Activated CD8-positive, alpha-beta memory T cell treated with anti-CD3 and anti-CD28 coated beads for 24 hours (primary cell): ENCODE measurements around the gene LCE3B.
"Not testable (repeated sequence)": the region's sequence is repeated elsewhere in the genome, so short reads cannot be mapped to it uniquely, and the experiment has no call there.

Experiments used
- DNase-seq: peaks from one replicate; pipeline ENCODE4 v3.0.0-alpha.2; 2020

The LCE3B gene, protein sequence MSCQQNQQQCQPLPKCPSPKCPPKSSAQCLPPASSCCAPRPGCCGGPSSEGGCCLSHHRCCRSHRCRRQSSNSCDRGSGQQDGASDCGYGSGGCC

DNA sequence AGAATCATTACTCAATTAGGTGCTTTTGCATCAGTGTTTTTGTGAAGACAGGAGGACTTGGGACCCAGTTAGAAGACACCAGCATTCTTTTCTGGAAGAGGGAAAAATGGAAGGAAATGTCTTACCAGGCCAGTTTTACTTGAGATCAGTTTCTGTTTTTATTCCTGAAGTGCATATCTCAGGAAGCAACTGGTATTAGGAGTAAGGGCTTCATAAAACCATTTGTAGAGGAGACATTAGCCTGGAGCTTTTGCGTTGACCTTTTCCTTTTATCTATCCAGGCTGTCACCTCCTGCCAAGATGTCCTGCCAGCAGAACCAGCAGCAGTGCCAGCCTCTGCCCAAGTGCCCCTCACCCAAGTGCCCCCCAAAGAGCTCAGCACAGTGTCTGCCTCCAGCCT, at the start of gene LCE3B:
Gene LCE3B, plus strand, starts transcription at position 301 of the 400 bp plus-strand sequence. Its CDS starts 0 bp downstream, at position 301.
- no peak for DNase-seq

DNA sequence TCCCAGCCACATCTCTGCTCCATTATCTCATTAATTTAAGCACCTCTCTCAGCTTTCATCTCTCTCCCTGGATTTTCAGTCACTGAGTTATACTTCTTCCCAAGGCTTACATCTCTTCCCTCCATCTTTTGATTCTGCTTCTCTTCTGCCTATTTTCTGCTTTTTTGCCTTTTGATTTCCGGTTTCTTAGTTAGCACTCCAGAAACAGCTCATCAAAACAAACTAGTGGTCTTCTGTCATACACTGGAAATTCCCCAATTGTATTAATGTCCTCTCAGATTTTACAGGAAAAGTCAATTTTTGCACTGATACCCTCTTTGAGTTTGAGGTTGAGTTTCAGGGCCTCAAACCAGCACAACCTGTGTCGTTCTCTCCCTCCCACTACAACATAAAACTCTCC, 48.5 kb upstream of the LCE3B start:
- DNase-seq, result no peak

DNA sequence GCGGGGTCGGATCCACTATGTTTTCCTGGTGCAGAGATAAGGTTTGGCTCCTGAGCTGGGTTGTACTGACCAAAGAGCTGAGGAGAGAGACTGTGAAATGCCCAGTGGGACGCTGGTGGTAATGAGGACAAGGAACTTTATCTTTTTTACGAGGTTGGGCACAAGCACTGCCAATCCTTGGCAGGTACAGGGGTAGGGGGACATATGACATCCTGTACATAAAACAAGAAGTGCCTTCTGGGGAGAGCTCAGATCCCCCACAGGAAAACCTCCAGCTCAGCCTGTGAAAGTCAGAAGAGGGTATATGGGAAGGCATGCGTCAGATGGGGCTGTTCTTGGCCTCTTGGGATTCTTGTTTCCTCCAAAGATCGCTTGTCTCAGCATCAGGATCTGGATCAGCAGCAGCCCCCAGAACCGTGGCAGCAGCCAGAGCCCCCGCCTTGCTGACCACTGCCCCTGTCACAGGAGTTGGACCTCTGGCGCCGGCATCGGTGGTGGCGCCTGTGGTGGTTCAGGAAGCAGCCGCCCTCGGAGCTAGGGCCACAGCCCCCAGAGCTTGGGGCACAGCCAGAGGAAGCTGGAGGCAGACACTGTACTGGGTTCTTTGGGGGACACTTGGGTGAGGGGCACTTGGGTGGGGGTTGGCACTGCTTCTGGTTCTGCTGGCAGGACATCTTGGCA, 47.9 kb upstream of the LCE3B start:
- no peak for DNase-seq

DNA sequence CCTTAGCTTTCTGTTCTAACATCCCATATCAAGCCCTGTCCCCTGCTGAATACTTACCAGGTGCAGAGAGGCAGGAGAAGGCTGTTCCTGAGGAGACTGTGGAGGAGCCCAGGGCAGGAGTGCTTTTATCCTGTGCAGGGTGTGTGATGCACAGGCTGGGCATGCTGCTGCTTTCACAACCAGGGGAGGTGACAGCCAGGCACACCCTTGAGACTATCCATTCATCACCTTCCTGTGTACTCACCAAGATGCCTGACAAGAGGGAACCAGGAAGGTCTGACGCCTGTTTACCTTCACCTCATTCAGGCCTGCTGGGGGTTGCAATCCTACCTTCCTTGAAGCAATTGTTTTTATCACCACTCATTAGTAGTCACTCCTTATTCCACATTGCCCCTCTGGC, 46.9 kb upstream of the LCE3B start, which contains the start of gene LCE3E:
Gene LCE3E, minus strand, starts transcription at position 100 of the 400 bp plus-strand sequence. CDS start 572 bp downstream, outside the sequence.
- DNase-seq, result no peak

DNA sequence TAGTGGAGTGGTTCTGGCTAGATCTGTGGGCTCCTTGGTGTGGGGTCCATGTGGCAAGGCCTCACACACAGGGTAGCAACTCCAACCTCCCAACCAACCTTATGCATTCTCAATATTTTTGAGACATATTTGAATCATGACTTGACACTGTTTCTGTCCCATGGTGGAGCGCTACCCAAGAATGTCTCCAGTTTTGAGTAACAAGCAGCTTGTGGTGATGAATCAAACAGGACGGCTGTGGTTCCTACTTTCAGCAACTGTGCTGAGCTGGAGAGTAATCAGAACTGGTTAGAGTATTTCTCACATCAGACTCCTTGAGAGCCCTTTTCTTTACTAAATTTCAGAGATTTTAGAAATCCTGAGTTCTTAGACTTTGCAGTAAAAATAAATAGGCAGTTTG, 36.4 kb upstream of the LCE3B start:
- no peak for DNase-seq

DNA sequence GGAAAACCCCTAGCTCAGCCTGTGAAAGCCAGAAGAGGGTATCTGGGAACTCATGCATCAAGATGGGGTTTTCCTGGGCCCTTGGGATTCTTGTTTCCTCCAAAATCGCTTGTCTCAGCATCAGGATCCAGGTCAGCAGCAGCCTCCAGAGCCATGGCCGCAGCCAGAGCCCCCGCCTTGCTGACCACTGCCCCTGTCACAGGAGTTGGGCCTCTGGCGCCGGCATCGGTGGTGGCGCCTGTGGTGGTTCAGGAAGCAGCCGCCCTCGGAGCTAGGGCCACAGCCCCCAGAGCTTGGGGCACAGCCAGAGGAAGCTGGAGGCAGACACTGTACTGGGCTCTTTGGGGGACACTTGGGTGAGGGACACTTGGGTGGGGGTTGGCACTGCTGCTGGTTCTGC, 34.1 kb upstream of the LCE3B start:
- DNase-seq, result not testable (repeated sequence)

DNA sequence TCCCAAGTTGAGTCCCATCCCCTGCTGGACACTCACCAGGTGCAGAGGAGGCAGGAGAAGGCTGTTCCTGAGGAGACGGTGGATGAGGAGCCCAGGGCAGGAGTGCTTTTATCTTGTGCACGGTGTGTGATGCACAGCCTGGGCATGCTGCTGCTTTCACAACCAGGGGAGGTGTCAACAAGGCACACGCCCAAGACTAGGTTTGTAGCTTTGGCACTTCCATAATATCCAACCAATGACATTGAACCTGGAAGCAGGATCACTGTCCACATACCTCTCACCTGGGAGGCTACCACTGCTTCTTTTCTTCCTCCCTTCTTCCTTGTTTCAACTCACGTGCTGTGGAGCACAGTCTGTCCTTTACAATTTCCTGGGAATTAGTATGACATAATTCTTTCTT, 33.2 kb upstream of the LCE3B start, which contains the start of gene LCE3D:
Gene LCE3D, minus strand, starts transcription at position 84 of the 400 bp plus-strand sequence. CDS start 580 bp downstream, outside the sequence.
- DNase-seq, result no peak

DNA sequence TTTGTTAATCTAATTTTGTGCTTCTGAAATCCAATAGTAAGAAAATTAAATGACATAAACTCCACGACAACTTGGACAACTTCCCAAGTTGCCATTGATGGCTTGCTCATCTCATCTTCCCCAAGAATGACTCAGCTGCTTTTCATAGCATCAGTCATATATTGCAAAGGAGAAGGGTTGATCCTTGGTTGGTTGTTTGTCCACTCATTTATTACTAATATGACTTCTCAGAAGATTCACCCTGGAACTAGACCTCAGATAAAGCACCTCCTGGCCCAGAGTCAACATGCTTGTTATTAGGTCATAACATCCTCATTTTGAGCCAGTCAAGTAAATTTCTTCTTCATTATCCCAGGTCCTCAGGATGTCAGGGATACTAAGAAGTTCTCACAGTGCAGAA, 31.0 kb upstream of the LCE3B start:
- no peak for DNase-seq

DNA sequence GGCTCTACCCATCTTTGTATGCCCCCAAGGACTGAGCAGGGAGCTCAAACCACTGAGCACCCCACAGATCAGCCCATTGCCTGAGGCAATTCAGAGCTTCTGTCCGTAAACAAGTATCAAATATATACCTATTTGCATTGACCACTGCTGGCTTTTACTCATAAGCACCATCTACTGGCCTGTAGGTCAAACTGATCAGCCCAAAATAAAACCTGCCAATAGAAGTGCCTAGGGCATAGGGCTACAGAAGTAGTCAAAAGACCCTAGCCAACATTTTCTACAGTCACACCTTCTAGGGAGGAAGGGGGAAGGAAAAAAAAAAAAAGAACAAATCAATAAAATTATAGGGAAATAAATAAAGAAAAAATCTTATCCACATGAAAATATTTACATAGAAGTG, 28.0 kb upstream of the LCE3B start:
- DNase-seq, result no peak

DNA sequence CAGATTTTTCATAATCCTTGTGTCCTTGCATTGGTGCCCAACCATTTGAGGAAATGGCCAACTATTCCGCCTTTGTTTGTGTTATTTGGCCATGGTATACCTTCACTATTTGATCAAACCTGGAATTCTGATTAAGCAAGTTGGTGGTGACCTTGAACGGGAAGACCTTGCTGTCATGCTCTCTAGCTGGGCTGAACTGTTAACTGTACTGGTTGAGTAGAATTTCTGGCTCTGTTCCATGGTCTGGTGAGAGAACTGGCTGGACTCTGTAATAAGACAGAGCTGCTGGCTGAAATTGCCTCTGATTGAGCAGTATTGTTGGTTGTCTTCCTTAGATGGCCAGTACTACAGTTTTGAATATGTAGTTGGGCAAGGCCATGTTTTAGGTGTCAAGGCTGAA, 16.6 kb upstream of the LCE3B start:
- DNase-seq, result no peak

DNA sequence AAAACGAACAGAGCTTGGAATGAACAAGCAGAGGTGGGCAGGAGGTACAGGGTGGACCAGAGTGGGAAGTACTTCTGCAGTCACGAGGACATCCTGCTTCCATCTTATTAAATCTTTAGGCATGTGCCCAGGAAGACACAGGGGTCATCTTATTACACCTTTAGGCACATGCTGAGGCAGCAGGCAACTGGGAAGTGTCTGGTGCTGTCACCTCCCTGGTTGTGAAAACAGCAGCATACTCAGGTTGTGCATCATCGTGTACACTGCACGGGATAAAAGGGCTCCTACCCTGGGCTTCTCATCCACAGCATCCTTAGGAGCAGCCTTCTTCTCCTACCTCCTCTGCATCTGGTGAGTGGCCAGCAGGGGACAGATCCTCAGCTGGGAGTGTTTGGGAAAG, 13.7 kb upstream of the LCE3B start, which contains the start of gene LCE3C:
Gene LCE3C, plus strand, starts transcription at position 301 of the 400 bp plus-strand sequence. CDS start 498 bp downstream, outside the sequence.
- no peak for DNase-seq

DNA sequence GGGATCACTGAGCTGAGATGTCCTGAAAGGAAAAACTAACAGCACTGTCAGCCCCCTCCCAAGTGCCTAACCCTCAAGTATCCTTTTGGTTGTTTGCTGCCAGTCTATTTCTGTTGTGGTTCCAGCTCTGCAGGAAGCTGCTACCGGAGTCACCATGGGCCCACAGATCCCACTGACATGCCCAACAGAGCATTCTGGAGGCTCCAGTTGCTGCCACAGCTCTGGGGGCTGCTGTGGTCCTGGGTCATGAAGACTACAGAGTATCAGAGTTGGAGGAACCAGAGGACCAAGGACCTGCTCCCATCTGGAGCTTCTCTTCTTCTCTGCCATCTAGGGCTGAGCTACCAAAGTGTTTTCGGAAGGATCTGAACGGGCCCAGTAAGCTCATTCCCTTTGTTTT, 8.4 kb downstream of the LCE3B start:
- no peak for DNase-seq

DNA sequence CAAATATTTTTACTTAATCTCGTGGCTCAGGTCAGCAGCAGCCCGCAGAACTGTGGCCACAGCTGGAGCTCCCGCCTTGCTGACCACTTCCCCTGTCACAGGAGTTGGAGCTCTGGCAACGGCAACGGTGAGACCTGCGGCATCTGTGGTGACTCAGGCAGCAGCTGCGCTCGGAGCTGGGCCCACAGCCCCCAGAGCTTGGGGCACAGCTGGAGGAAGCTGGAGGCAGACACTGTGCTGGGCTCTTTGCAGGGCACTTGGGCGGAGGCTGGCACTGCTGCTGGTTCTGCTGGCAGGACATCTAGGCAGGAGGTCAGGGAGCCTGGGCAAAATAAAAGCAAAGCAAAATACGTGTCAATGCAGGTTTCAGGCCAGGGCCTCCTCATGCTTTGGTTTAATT, 9.2 kb downstream of the LCE3B start, which contains the start of gene LCE3A:
Gene LCE3A, minus strand, starts transcription at position 301 of the 400 bp plus-strand sequence. Its CDS starts 0 bp downstream, at position 301.
- DNase-seq, result no peak

DNA sequence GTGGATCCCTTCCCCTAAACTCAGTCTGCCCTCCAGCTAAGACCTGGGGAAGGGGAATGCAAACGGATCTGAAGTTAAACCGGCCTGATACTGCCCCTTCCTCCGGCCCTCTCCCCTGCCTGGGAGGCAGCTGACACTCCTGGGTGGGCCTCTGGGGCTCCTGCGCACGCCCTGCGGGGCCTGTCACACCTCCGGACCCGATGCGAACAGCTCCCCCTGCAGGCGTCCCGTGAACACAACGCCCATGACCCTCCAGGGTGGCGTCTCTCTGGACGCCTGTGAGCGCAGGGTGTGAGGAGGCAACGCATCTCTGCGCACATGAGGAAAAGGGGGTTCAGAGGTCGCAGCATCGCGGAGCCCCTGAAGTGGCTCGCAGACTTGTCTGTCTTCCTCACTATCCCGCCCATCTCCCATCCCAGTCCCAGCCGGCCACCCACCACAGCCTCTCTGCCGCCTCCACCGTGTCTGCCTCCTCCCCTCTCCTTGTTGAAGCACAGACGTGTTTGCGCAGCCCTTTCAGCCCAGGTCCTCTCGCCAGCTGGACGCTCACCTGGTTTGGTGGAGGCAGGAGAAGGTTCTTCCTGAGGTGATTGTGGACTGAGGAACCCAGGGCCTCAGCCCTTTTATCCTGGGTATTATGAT, 9.7 kb downstream of the LCE3B start:
- DNase-seq, result no peak

DNA sequence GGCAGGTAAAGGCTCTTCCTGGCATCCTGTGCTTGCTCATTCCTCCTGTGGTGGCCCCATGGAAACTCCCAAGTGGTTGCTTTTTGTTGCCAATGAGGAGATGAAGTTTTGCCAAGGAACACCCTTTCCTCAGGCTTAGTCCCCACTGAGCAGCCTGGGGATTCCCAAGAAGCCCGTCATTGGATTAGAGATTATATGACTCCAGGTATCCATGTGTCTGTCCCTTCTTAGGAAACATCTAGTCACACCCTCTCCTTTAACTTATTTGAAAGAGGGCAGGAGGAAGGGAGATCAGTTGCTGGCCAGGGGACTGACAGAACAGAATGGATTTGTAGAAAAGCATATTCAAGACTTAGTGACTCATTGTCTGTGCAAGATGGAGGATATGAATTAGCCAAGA, 13.1 kb downstream of the LCE3B start:
- DNase-seq, result no peak

DNA sequence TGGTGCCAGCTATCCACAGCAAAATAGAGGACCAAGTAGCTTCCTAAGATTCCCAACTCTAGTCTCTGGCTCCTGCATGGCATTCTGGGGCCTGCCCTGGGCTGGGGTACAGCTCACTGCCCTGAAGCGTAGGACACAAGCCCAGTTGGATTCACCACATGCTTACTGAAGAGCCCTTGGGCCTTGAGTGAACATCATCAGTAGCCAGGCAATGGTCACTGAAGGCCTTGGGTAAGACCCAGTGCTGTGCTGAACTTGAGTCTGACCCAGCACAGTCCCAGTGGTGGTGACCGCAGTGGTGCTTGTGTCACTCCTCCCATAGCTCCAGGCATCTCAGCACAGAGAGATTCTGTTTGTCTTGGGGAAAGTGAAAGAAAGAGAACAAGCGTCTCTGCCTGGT, 17.0 kb downstream of the LCE3B start:
- DNase-seq, result no peak

DNA sequence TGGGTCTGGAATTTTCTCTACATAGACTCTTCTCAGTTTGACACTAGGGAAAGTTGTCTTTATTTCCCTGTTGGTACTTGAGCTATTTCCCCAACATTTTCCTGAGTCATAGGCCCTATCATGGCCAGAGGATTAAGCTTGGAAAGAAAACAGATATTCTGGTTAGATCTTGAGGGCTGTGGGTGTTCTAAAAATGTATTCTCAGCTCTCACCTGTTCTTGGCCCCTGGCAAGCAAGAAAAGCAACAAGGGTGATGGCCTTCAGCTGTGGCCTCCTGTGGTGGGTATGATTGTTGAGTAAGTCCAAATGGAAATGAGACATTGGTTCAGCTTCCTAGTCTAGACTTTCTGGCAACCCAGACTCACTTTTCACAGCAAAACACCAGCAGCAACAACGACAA, 26.7 kb downstream of the LCE3B start:
- no peak for DNase-seq

DNA sequence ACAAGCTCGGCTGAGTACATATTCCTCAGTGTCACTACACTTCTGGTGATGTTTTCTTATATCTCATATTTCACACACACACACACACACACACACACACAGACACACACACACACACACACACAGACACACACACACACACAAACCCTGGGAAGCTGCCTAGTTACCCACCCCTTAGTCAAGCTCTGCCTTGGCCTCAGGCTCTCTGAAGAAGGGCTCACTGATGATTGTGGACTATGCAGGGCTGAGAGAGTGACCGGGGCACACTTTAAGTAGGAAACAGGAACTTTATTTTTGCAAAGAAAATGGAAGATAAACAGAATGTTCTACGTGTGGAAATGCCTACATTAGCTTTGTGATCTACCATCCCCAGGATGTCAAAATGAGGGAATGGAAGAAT, 30.3 kb downstream of the LCE3B start:
- DNase-seq, result no peak

DNA sequence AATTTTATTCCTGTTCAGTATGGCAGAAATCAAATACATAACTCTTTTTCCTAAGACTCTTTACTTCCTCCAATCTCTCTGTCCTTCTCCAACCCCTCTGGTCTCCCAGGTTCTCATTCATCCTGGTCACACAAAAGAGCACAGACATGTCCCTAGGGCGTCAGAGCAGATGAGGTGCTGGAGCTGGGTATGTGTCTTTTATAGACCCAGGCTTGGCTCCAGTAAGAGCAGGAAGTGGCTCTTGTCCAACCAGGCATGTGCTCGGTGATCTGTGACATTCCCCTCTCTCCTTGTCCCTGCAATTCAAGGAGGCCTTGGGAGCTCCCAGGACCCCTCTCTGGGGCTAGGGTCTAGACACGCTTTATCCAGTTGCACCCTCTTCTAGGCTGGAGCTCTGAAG, 31.5 kb downstream of the LCE3B start:
- DNase-seq, result no peak

DNA sequence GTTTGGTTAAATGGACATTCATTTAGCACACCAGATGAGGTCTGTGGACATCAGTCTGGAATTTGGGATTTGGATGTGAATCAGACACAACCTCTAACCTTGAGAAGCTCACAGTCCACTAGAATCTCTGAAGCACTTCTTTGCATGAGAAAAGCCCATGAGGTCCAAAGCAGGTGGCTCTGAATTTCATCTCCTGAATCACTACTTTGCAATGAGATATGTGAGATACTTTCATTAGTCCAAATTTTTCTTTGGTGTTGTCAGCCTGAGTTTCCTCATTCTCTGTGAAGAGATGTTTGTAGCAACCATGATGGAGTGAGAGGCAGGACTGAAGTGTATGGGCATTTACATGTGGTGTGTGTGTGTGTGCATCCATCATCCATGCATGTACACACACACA, 33.0 kb downstream of the LCE3B start:
- no peak for DNase-seq

DNA sequence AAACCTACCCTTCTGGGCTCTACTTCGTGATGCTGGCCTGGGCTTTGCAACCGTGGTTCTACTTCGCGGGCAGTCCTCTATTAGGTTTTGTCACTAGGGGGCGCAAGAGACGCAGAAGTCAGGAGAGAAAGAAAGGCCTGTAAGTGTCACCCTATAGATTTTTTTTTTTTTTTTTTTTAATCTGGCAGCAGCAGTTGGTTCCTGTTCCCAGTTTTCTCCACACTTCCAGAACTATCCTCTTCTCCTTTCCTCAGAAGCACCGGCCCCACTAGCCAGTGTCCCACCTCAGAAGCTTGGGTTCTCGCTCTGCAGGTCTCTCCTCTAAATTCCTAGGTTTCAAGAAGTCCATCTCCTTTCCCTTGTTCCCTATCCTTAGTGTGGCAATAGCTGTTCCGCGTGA, 40.5 kb downstream of the LCE3B start:
- peak; percentile 67 for DNase-seq

DNA sequence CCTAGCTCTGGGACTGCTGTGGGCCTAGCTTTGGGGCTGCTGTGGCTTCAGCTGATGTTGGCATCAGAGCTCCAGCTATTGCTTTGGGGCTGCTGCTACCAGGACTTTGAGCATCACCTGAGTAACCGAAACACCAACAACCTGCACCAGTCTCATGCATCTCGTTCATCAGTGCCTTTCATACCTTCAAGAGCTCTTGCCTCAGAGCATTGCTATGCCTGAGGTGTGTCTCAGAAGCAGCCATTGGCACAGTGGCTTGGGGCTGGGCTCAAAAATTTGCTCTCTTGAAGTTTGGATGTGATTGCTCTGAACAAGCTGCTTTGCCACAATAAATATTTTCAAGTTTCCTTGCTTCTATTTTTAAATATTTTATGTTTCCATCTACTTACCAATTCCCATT, 42.8 kb downstream of the LCE3B start:
- no peak for DNase-seq

DNA sequence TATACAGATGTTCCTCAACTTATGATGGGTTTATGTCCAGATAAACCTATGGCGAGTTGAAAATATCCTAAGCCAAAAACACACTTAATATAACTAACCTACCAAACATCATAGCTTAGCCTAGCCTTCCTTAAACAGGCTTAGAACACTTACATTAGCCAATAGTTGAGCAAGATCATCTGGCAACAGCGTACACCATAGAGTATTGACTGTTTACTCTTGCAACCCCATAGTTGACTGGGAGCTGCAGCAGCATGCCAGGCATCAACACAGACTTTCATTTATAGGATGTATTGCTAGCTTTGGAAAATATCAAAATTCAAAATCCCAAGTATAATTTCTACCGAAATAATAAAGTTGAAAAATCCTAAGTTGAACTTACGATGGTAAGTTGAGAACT, 44.1 kb downstream of the LCE3B start:
- no peak for DNase-seq

DNA sequence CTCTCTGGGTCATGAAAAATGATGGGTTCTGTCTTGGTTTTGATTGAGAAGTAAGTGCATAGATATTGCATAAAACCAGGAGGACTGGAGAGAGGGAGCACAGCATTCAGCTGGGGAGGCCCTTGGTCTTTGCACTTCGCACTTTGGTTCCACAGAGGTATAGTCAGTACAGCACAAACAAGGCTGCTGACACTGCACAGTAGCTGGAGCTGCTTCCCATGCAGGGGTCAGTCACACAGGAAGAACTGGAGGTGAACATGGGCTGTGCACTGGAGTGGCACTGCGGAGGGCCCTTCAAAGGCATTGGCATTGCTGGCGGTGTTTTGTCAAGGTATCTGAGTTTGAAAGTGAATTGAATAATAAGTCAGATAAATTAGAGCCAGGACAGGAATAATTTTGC, 45.0 kb downstream of the LCE3B start:
- no peak for DNase-seq
